ENCODE measurements around the gene MET.

Gene MET

DNA sequence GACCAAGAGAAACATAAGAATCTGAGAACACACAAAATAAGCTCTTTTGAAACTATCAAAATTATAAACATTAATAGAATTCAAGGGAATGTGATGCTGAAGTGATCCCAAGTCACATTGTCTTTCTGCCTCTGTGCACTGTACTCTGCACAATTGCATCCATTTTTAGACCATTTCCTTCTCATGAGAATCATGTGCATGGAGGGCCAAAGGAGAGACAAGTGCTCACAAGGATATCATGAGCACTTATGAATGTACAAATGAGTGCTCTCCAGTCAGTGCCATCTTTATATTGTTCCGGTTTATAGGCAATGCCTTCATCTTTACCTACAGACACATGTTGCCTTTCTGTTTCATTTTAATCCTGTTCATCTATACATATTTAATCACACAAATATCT, 36.9 kb downstream of the MET start:
- POLR2A ChIA-PET, result interaction anchor here (1.5 kb wide), 1 partner anchor 36 kb away, joined by 3 read pairs; no protein-coding TSS in a partner anchor

DNA sequence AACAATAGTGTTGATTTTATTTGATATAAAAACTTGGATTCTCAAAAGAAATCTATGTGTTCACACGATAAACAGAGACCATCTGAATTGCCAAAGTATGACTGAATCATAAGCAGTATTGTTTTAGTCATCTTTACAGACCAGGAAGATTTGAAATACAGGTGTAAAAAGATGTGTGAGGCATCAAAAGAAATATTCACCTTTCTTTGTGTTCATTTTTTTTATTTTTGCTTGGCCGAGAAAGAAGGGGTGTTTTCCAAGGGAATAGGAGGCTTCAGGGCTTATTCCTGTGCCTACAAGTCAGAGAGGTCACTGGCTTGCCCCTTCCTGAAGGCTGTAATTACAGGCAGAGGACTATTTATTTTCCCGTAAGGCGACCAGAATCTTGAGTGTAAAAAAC, 37.3 kb downstream of the MET start:
- H3K36me3 ChIP-seq (ENCODE audit: control insufficient read depth in 2 of 2, insufficient read depth in 1 of 2, low read length in 2 of 2), result no peaks in the 10 kb centered on the region
- CTCF ChIA-PET, result no interaction called here

More for the DNA sequence above, 36.9 kb downstream of the MET start:
- Histone ChIP-seq H3K36me3 (ENCODE audit: control insufficient read depth in 2 of 2, insufficient read depth in 1 of 2, low read length in 2 of 2) (no peaks in the 10 kb centered on the region), H3K27ac (ENCODE audit: extremely low read depth, low read depth, low read length) (no peak overlapping the region), H3K4me3 (ENCODE audit: low read depth, low read length) (no peak overlapping the region), H3K9me3 (ENCODE audit: control insufficient read depth, insufficient read depth, low read depth, low read length) (no peaks in the 10 kb centered on the region), H3K4me1 (ENCODE audit: control insufficient read depth, insufficient read depth, low read length) (peaks cover 48% of the 10 kb centered on the region)
- no peak for TF ChIP-seq ZNF223 (tag by site-specific recombination; IDR thresholded peaks at IDR 0.05)
- peak; percentile 44; the same call in 1 of the 2 replicates for TF ChIP-seq SCRT2 (tag by site-specific recombination; IDR thresholded peaks at IDR 0.05)
- CTCF ChIA-PET, result interaction anchor here (0.6 kb wide), 1 partner anchor 511 kb away, joined by 4 read pairs; no protein-coding TSS in a partner anchor

DNA sequence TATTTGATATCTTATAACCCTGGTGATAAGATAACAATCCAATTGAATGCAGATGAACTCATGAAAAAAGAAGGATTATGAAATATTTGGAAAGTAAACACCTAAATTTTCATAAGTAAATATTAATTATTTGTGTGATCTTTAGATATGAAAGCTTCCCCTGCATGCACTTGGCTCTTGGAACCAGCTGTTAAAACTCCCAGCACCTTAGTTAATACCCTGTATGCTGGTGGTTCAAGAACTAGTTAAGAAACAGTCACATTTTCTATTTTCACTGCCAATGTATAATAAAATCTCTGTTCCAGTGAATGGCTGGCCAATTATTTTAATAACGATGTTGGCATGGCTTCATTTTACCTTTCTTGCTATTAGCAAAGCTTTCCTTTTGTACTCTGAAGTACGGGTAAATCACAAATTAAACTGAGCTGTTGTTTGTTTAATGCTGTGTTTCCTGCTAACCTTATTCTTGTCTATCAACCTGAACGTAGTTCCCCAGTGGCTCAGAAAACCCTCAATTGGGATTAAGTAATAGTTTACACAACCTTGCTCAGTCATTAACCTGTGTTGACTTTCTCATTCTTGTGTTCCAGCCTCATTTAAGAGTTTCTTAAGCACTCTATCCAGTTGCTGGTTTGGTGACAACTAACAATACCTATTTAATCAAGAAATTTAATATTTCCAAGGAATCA, 38.9 kb downstream of the MET start:
- ChIA-PET CTCF (no interaction called here), POLR2A (no interaction called here)
- Histone ChIP-seq H3K9me3 (ENCODE audit: control insufficient read depth, insufficient read depth, low read depth, low read length) (no peaks in the 10 kb centered on the region), H3K4me3 (ENCODE audit: low read depth, low read length) (no peak overlapping the region), H3K36me3 (ENCODE audit: control insufficient read depth in 2 of 2, insufficient read depth in 1 of 2, low read length in 2 of 2) (no peaks in the 10 kb centered on the region), H3K27ac (ENCODE audit: extremely low read depth, low read depth, low read length) (no peak overlapping the region), H3K4me1 (ENCODE audit: control insufficient read depth, insufficient read depth, low read length) (peaks cover 40% of the 10 kb centered on the region)
- TF ChIP-seq, protein P1, sequence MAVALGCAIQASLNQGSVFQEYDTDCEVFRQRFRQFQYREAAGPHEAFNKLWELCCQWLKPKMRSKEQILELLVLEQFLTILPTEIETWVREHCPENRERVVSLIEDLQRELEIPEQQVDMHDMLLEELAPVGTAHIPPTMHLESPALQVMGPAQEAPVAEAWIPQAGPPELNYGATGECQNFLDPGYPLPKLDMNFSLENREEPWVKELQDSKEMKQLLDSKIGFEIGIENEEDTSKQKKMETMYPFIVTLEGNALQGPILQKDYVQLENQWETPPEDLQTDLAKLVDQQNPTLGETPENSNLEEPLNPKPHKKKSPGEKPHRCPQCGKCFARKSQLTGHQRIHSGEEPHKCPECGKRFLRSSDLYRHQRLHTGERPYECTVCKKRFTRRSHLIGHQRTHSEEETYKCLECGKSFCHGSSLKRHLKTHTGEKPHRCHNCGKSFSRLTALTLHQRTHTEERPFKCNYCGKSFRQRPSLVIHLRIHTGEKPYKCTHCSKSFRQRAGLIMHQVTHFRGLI (tag by site-specific recombination; IDR thresholded peaks at IDR 0.05), result no peak
- no peak for TF ChIP-seq KLF1 (tag by site-specific recombination; IDR thresholded peaks at IDR 0.05)
- no peak for TF ChIP-seq ZBTB8A (tag by site-specific recombination; IDR thresholded peaks at IDR 0.05)
- no peak for TF ChIP-seq ZNF626 (tag by site-specific recombination; IDR thresholded peaks at IDR 0.05)
- TF ChIP-seq ZNF211 (tag by site-specific recombination; IDR thresholded peaks at IDR 0.05; ENCODE audit: low read depth), result no peak
- TF ChIP-seq, protein P2, sequence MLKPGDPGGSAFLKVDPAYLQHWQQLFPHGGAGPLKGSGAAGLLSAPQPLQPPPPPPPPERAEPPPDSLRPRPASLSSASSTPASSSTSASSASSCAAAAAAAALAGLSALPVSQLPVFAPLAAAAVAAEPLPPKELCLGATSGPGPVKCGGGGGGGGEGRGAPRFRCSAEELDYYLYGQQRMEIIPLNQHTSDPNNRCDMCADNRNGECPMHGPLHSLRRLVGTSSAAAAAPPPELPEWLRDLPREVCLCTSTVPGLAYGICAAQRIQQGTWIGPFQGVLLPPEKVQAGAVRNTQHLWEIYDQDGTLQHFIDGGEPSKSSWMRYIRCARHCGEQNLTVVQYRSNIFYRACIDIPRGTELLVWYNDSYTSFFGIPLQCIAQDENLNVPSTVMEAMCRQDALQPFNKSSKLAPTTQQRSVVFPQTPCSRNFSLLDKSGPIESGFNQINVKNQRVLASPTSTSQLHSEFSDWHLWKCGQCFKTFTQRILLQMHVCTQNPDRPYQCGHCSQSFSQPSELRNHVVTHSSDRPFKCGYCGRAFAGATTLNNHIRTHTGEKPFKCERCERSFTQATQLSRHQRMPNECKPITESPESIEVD (tag by site-specific recombination; IDR thresholded peaks at IDR 0.05), result peak; percentile 87
- TF ChIP-seq ZNF654 (tag by site-specific recombination; IDR thresholded peaks at IDR 0.05; ENCODE audit: low read depth), result no peak; the same call in 1 of the 2 replicates
- TF ChIP-seq, protein P3, sequence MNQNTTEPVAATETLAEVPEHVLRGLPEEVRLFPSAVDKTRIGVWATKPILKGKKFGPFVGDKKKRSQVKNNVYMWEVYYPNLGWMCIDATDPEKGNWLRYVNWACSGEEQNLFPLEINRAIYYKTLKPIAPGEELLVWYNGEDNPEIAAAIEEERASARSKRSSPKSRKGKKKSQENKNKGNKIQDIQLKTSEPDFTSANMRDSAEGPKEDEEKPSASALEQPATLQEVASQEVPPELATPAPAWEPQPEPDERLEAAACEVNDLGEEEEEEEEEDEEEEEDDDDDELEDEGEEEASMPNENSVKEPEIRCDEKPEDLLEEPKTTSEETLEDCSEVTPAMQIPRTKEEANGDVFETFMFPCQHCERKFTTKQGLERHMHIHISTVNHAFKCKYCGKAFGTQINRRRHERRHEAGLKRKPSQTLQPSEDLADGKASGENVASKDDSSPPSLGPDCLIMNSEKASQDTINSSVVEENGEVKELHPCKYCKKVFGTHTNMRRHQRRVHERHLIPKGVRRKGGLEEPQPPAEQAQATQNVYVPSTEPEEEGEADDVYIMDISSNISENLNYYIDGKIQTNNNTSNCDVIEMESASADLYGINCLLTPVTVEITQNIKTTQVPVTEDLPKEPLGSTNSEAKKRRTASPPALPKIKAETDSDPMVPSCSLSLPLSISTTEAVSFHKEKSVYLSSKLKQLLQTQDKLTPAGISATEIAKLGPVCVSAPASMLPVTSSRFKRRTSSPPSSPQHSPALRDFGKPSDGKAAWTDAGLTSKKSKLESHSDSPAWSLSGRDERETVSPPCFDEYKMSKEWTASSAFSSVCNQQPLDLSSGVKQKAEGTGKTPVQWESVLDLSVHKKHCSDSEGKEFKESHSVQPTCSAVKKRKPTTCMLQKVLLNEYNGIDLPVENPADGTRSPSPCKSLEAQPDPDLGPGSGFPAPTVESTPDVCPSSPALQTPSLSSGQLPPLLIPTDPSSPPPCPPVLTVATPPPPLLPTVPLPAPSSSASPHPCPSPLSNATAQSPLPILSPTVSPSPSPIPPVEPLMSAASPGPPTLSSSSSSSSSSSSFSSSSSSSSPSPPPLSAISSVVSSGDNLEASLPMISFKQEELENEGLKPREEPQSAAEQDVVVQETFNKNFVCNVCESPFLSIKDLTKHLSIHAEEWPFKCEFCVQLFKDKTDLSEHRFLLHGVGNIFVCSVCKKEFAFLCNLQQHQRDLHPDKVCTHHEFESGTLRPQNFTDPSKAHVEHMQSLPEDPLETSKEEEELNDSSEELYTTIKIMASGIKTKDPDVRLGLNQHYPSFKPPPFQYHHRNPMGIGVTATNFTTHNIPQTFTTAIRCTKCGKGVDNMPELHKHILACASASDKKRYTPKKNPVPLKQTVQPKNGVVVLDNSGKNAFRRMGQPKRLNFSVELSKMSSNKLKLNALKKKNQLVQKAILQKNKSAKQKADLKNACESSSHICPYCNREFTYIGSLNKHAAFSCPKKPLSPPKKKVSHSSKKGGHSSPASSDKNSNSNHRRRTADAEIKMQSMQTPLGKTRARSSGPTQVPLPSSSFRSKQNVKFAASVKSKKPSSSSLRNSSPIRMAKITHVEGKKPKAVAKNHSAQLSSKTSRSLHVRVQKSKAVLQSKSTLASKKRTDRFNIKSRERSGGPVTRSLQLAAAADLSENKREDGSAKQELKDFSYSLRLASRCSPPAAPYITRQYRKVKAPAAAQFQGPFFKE (tag by site-specific recombination; IDR thresholded peaks at IDR 0.05; ENCODE audit: borderline replicate concordance), result no peak
- TF ChIP-seq ZFP41 (tag by site-specific recombination; IDR thresholded peaks at IDR 0.05; ENCODE audit: borderline replicate concordance), result no peak
- no peak for TF ChIP-seq ZNF248 (tag by site-specific recombination; IDR thresholded peaks at IDR 0.05)
- TF ChIP-seq YY2 (tag by site-specific recombination; IDR thresholded peaks at IDR 0.05), result no peak
- no peak for TF ChIP-seq BCL11B (tag by site-specific recombination; IDR thresholded peaks at IDR 0.05; ENCODE audit: low read depth)
- TF ChIP-seq ZNF843 (tag by site-specific recombination; IDR thresholded peaks at IDR 0.05), result peak; percentile 66
- TF ChIP-seq, protein P4, sequence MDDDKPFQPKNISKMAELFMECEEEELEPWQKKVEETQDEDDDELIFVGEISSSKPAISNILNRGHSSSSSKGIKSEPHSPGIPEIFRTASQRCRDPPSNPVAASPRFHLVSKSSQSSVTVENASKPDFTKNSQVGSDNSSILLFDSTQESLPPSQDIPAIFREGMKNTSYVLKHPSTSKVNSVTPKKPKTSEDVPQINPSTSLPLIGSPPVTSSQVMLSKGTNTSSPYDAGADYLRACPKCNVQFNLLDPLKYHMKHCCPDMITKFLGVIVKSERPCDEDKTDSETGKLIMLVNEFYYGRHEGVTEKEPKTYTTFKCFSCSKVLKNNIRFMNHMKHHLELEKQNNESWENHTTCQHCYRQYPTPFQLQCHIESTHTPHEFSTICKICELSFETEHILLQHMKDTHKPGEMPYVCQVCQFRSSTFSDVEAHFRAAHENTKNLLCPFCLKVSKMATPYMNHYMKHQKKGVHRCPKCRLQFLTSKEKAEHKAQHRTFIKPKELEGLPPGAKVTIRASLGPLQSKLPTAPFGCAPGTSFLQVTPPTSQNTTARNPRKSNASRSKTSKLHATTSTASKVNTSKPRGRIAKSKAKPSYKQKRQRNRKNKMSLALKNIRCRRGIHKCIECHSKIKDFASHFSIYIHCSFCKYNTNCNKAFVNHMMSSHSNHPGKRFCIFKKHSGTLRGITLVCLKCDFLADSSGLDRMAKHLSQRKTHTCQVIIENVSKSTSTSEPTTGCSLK (tag by site-specific recombination; IDR thresholded peaks at IDR 0.05), result no peak
- TF ChIP-seq ZNF311 (tag by site-specific recombination; IDR thresholded peaks at IDR 0.05; ENCODE audit: borderline replicate concordance), result no peak
- no peak for TF ChIP-seq PRDM1 (tag by site-specific recombination; IDR thresholded peaks at IDR 0.05)
- TF ChIP-seq GLIS2 (tag by site-specific recombination; IDR thresholded peaks at IDR 0.05), result no peak

More for the DNA sequence above, 37.3 kb downstream of the MET start:
- H3K9me3 ChIP-seq (ENCODE audit: control insufficient read depth, insufficient read depth, low read depth, low read length), result no peaks in the 10 kb centered on the region
- H3K4me3 ChIP-seq (ENCODE audit: low read depth, low read length), result no peak overlapping the region
- POLR2A ChIA-PET, result interaction anchor here (1.5 kb wide), 1 partner anchor 36 kb away, joined by 3 read pairs; no protein-coding TSS in a partner anchor
- no peak overlapping the region for H3K27ac ChIP-seq (ENCODE audit: extremely low read depth, low read depth, low read length)
- TF ChIP-seq ZSCAN16 (tag by site-specific recombination; IDR thresholded peaks at IDR 0.05) (no peak), SP7 (tag by site-specific recombination; IDR thresholded peaks at IDR 0.05) (peak; percentile 35; the same call in 1 of the 2 replicates)
- peaks cover 48% of the 10 kb centered on the region for H3K4me1 ChIP-seq (ENCODE audit: control insufficient read depth, insufficient read depth, low read length)

Data from HEK293 (cell line).